ENCODE measurements around the gene TMPO. TPM values are rescaled to one million over a fixed set of nuclear protein-coding genes. Genes with fewer than 3 reads are reported as not detected.
A peak's percentile ranks its signal among the peaks of the same experiment; 100 is the strongest.

The TMPO gene
- 100 to 1,000 TPM in 1 of 4 donors, 10 to 100 TPM in 3; 68.8 to 131 (median 81.8) TPM for total RNA-seq

- H3K9me3 ChIP-seq, result no peaks in the 10 kb centered on the region
- DNase-seq, result peak; percentile 88 to 97 (median 96)
- peaks cover 0 to 38% (median 9%) of the 10 kb centered on the region in 4 donors for H3K4me1 ChIP-seq
- peak within 1 kb of the TSS; percentile 63 to 96 (median 82) for H3K4me3 ChIP-seq
- TF ChIP-seq CTCF (IDR thresholded peaks at IDR 0.05) (peak in 2 of 6 experiments; percentile 12 to 15), POLR2A (IDR thresholded peaks at IDR 0.05) (peak; percentile 84 to 93)
- H3K27me3 ChIP-seq, result no peaks in the 10 kb centered on the region
- H3K27ac ChIP-seq, result peak within 1 kb of the TSS; percentile 91 to 100 (median 96)
- H3K36me3 ChIP-seq, result no peaks in the 10 kb centered on the region
Observed at GRCh38 chr12:98515287-98516110, at the start of gene TMPO. Gene TMPO, plus strand, starts transcription at chr12:98515590. Its CDS starts 278 bp downstream, at chr12:98515868.

- no peak for DNase-seq
- no peaks in the 10 kb centered on the region for H3K9me3 ChIP-seq
- H3K4me1 ChIP-seq, result no peaks in the 10 kb centered on the region
- no peaks in the 10 kb centered on the region for H3K27me3 ChIP-seq
- H3K27ac ChIP-seq, result no peak overlapping the region
- TF ChIP-seq CTCF (IDR thresholded peaks at IDR 0.05) (no peak), POLR2A (IDR thresholded peaks at IDR 0.05) (no peak)
- H3K36me3 ChIP-seq, result no peaks in the 10 kb centered on the region
- no peak overlapping the region for H3K4me3 ChIP-seq
Observed at GRCh38 chr12:98465950-98466602, 49.3 kb upstream of the TMPO start.

GRCh38 chr12:98466640-98467400, 48.6 kb upstream of the TMPO start:
- DNase-seq, result no peak
- Histone ChIP-seq H3K27me3 (no peaks in the 10 kb centered on the region), H3K9me3 (no peaks in the 10 kb centered on the region), H3K4me3 (no peak overlapping the region), H3K36me3 (no peaks in the 10 kb centered on the region), H3K27ac (no peak overlapping the region), H3K4me1 (no peaks in the 10 kb centered on the region)
- TF ChIP-seq POLR2A (IDR thresholded peaks at IDR 0.05) (no peak), CTCF (IDR thresholded peaks at IDR 0.05) (no peak)

- Histone ChIP-seq H3K4me3 (no peak overlapping the region), H3K27me3 (no peaks in the 10 kb centered on the region), H3K9me3 (no peaks in the 10 kb centered on the region), H3K36me3 (no peaks in the 10 kb centered on the region), H3K27ac (no peak overlapping the region), H3K4me1 (no peaks in the 10 kb centered on the region)
- DNase-seq, result no peak
- TF ChIP-seq CTCF (IDR thresholded peaks at IDR 0.05) (no peak), POLR2A (IDR thresholded peaks at IDR 0.05) (no peak)
Observed at GRCh38 chr12:98469109-98469508, 46.3 kb upstream of the TMPO start.

GRCh38 chr12:98470469-98471082, 44.8 kb upstream of the TMPO start:
- Histone ChIP-seq H3K27me3 (no peaks in the 10 kb centered on the region), H3K4me3 (no peak overlapping the region), H3K27ac (no peak overlapping the region), H3K4me1 (no peaks in the 10 kb centered on the region), H3K9me3 (no peaks in the 10 kb centered on the region), H3K36me3 (no peaks in the 10 kb centered on the region)
- DNase-seq, result no peak
- TF ChIP-seq POLR2A (IDR thresholded peaks at IDR 0.05) (no peak), CTCF (IDR thresholded peaks at IDR 0.05) (no peak)

Data from Peyer's patch (tissue), 4 donors.